OCI-LY1 (cell line): ENCODE measurements around the gene ALS2.

Experiments used
- H2AFZ ChIP-seq: fragments of 200-600 bp; sonication (generic), shearing (Covaris generic); 2 replicates; pipeline ENCODE4 v1.6.0; 2014; ENCODE audit warnings: antibody characterized with exemption, mild to moderate bottlenecking, low read length
- H3F3A ChIP-seq: fragments of 200-600 bp; sonication (generic), shearing (Covaris generic); 2 replicates; pipeline ENCODE4 v1.6.0; 2014; ENCODE audit warnings: mild to moderate bottlenecking, antibody characterized with exemption, low read length, moderate library complexity; ENCODE audit not compliant: insufficient read depth
- H3K27ac ChIP-seq: fragments of 200-600 bp; sonication (generic); 2 replicates; pipeline ENCODE4 v1.5.1; 2014; ENCODE audit warnings: low read length, mixed run types, mild to moderate bottlenecking, low read depth; ENCODE audit not compliant: poor library complexity, severe bottlenecking
- H3K27me3 ChIP-seq: fragments of 200-600 bp; sonication (generic); 2 replicates; pipeline ENCODE4 v1.6.0; 2014; ENCODE audit warnings: antibody characterized with exemption, mild to moderate bottlenecking, low read length, moderate library complexity; ENCODE audit not compliant: insufficient read depth
- H3K36me3 ChIP-seq: fragments of 200-600 bp; sonication (generic); 2 replicates; pipeline ENCODE4 v1.6.1; 2014; ENCODE audit warnings: mild to moderate bottlenecking, antibody characterized with exemption, low read length, moderate library complexity, mixed read lengths; ENCODE audit not compliant: insufficient read depth
- H3K4me1 ChIP-seq: fragments of 200-600 bp; sonication (generic); 2 replicates; pipeline ENCODE4 v1.5.1; 2014; ENCODE audit warnings: mild to moderate bottlenecking, low read length, moderate library complexity; ENCODE audit not compliant: insufficient read depth, severe bottlenecking
- H3K4me2 ChIP-seq: fragments of 200-600 bp; sonication (generic), shearing (Covaris generic); 2 replicates; pipeline ENCODE4 v1.6.1; 2014; ENCODE audit warnings: low read length
- H3K4me3 ChIP-seq: fragments of 200-600 bp; sonication (generic); 2 replicates; pipeline ENCODE4 v1.5.1; 2014; ENCODE audit warnings: low read length, low read depth, mild to moderate bottlenecking, mixed read lengths; ENCODE audit not compliant: poor library complexity, severe bottlenecking
- H3K79me2 ChIP-seq: fragments of 200-600 bp; shearing (Covaris generic); 2 replicates; pipeline ENCODE4 v1.6.1; 2016; ENCODE audit warnings: mixed run types, low read length, mixed read lengths; ENCODE audit not compliant: insufficient read depth
- H3K9ac ChIP-seq: fragments of 200-600 bp; sonication (generic), shearing (Covaris generic); 2 replicates; pipeline ENCODE4 v1.6.1; 2014; ENCODE audit warnings: mild to moderate bottlenecking, low read length, mixed read lengths
- H3K9me2 ChIP-seq: fragments of 200-600 bp; sonication (generic), shearing (Covaris generic); 2 replicates; pipeline ENCODE4 v1.6.1; 2014; ENCODE audit warnings: low read depth, mild to moderate bottlenecking, low read length, mixed read lengths
- H3K9me3 ChIP-seq: fragments of 200-600 bp; shearing (Covaris generic); 2 replicates; pipeline ENCODE4 v1.6.1; 2014; ENCODE audit warnings: low read length, mixed read lengths
- H4K20me1 ChIP-seq: fragments of 200-600 bp; sonication (generic), shearing (Covaris generic); 2 replicates; pipeline ENCODE4 v1.6.0; 2016; ENCODE audit warnings: mild to moderate bottlenecking, low read length; ENCODE audit not compliant: insufficient read depth
- EZH2 ChIP-seq: fragments of 200-600 bp; sonication (generic), shearing (Covaris generic); IDR thresholded peaks from 2 replicates; pipeline ENCODE4 v1.8.0; 2017; ENCODE audit warnings: borderline replicate concordance, mixed run types, mild to moderate bottlenecking, antibody characterized with exemption, low read length, moderate library complexity, mixed read lengths
- TF ChIP-seq, protein P1 (sequence below): fragments of 200-600 bp; sonication (generic), shearing (Covaris generic); IDR thresholded peaks from 2 replicates; pipeline ENCODE4 v1.5.1; 2017; ENCODE audit warnings: mild to moderate bottlenecking, antibody characterized with exemption, low read length, moderate library complexity, mixed read lengths

Gene ALS2

DNA sequence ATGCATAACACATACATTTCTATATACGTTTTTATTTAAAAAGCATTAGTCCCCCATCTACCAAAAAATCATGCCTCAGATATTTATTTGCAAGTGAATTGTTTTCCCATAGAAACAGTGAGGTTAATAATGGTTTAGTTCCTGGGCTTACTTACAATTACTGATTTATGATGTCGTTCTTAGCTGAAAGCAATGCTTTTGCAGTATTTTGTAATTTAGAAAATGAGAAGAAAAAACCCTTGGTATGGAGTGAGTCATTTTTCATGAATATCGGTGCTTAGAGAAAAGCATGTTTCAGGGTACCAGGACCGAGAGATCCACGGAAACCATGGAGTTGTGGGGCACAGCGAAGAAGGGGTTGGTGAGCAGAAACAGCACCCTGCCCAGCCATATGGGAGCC, 13.6 kb upstream of the ALS2 start:
- no peak overlapping the region for H3K4me2 ChIP-seq

DNA sequence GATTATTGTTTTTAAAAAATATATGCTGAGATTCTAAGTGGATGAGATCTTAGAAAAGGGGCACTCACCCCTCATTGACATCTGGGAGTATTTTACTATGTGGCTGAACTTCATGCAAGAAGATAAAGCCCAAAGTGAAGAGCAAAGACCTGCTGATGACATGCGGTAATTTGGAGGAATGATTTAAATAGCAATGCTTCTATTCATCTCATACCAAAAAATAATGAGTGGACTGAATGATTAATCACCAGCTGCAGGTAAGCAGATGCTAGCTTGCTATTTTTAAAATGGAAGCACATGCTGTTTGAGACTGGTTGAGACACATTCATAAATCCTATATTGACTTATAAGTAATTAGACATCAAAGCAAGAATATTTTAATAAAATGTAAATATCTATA, 12.9 kb upstream of the ALS2 start:
- Histone ChIP-seq H2AFZ (no peak overlapping the region), H3K9me2 (no peaks in the 10 kb centered on the region)
- TF ChIP-seq, protein P1, sequence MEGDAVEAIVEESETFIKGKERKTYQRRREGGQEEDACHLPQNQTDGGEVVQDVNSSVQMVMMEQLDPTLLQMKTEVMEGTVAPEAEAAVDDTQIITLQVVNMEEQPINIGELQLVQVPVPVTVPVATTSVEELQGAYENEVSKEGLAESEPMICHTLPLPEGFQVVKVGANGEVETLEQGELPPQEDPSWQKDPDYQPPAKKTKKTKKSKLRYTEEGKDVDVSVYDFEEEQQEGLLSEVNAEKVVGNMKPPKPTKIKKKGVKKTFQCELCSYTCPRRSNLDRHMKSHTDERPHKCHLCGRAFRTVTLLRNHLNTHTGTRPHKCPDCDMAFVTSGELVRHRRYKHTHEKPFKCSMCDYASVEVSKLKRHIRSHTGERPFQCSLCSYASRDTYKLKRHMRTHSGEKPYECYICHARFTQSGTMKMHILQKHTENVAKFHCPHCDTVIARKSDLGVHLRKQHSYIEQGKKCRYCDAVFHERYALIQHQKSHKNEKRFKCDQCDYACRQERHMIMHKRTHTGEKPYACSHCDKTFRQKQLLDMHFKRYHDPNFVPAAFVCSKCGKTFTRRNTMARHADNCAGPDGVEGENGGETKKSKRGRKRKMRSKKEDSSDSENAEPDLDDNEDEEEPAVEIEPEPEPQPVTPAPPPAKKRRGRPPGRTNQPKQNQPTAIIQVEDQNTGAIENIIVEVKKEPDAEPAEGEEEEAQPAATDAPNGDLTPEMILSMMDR, result no peak
- no peak for TF ChIP-seq EZH2

More for the DNA sequence above, 13.6 kb upstream of the ALS2 start:
- no peaks in the 10 kb centered on the region for H3K36me3 ChIP-seq
- no peak overlapping the region for H3K4me3 ChIP-seq
- no peaks in the 10 kb centered on the region for H3K9me2 ChIP-seq
- H3K79me2 ChIP-seq, result no peaks in the 10 kb centered on the region
- no peaks in the 10 kb centered on the region for H3K4me1 ChIP-seq
- no peaks in the 10 kb centered on the region for H3K27me3 ChIP-seq
- H3K9ac ChIP-seq, result no peak overlapping the region
- no peak overlapping the region for H3K27ac ChIP-seq
- no peaks in the 10 kb centered on the region for H3F3A ChIP-seq
- H3K9me3 ChIP-seq, result no peaks in the 10 kb centered on the region
- H4K20me1 ChIP-seq, result no peaks in the 10 kb centered on the region
- TF ChIP-seq EZH2, result no peak
- TF ChIP-seq, protein P1, result no peak
- H2AFZ ChIP-seq, result no peak overlapping the region

DNA sequence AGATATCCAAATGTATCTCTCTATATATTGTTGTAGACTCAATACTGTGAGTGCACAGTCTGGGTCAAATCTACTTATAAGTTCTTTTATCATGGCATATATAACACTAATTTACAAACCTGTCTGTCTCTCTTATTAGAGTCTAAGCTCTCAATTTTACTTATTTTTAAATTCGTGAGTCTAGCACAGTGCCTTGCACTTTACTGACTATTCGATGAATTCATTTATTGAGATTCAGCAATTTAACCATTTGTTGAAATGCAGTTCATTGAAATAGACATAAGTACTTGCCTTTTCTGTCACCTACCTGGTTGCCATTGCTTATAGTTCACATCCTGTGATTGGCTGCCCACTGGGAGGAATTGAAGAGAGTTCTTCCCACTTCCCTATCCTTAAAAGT, 10.3 kb upstream of the ALS2 start:
- no peaks in the 10 kb centered on the region for H3F3A ChIP-seq
- no peaks in the 10 kb centered on the region for H3K36me3 ChIP-seq
- H3K79me2 ChIP-seq, result no peaks in the 10 kb centered on the region
- H3K27ac ChIP-seq, result no peak overlapping the region
- TF ChIP-seq EZH2, result no peak
- TF ChIP-seq, protein P1, result no peak
- H3K9me2 ChIP-seq, result no peaks in the 10 kb centered on the region
- no peak overlapping the region for H3K9ac ChIP-seq
- no peak overlapping the region for H2AFZ ChIP-seq
- H3K4me2 ChIP-seq, result no peak overlapping the region
- no peaks in the 10 kb centered on the region for H3K4me1 ChIP-seq
- no peaks in the 10 kb centered on the region for H3K27me3 ChIP-seq
- no peak overlapping the region for H3K4me3 ChIP-seq
- no peaks in the 10 kb centered on the region for H3K9me3 ChIP-seq
- no peaks in the 10 kb centered on the region for H4K20me1 ChIP-seq

More for the DNA sequence above, 12.9 kb upstream of the ALS2 start:
- no peak overlapping the region for H3K27ac ChIP-seq
- H3K79me2 ChIP-seq, result no peaks in the 10 kb centered on the region
- no peak overlapping the region for H3K4me3 ChIP-seq
- H4K20me1 ChIP-seq, result no peaks in the 10 kb centered on the region
- no peaks in the 10 kb centered on the region for H3F3A ChIP-seq
- no peaks in the 10 kb centered on the region for H3K27me3 ChIP-seq
- H3K4me1 ChIP-seq, result no peaks in the 10 kb centered on the region
- no peak overlapping the region for H3K9ac ChIP-seq
- H3K4me2 ChIP-seq, result no peak overlapping the region
- H3K36me3 ChIP-seq, result no peaks in the 10 kb centered on the region
- H3K9me3 ChIP-seq, result no peaks in the 10 kb centered on the region
